RWPE1 (cell line): ENCODE data around the gene VAMP4.
"Not testable (repeated sequence)": the region's sequence is repeated elsewhere in the genome, so short reads cannot be mapped to it uniquely, and the experiment has no call there.

Experiments
- CTCF ChIA-PET: fragments of 350-600 bp; sonication (Branson Sonifier 250); formaldehyde crosslinking; extraction: SDS; loops from one replicate; lab custom pipeline; 2021; lab: Yijun Ruan, JAX
- POLR2A ChIA-PET: fragments of 400-600 bp; formaldehyde crosslinking; extraction: SDS; loops from one replicate; lab custom pipeline; 2020; ENCODE audit warnings: antibody characterized with exemption; ENCODE audit not compliant: low non-redundant PET; lab: Yijun Ruan, JAX
- DNase-seq: peaks from one replicate; pipeline ENCODE4 v3.0.0; 2012; ENCODE audit warnings: low spot score
- H3K27ac ChIP-seq: fragments of 450-650 bp; 2 replicates; pipeline ENCODE4 v1.5.1; 2017
- TF ChIP-seq, protein P1 (sequence below): fragments of 450-650 bp; conservative IDR thresholded peaks from 2 replicates; pipeline ENCODE4 v1.5.1; 2017; ENCODE audit warnings: low read depth, mild to moderate bottlenecking

Gene VAMP4

GRCh38 chr1:171666114-171666769, 75.6 kb downstream of the VAMP4 start:
- TF ChIP-seq, protein P1, sequence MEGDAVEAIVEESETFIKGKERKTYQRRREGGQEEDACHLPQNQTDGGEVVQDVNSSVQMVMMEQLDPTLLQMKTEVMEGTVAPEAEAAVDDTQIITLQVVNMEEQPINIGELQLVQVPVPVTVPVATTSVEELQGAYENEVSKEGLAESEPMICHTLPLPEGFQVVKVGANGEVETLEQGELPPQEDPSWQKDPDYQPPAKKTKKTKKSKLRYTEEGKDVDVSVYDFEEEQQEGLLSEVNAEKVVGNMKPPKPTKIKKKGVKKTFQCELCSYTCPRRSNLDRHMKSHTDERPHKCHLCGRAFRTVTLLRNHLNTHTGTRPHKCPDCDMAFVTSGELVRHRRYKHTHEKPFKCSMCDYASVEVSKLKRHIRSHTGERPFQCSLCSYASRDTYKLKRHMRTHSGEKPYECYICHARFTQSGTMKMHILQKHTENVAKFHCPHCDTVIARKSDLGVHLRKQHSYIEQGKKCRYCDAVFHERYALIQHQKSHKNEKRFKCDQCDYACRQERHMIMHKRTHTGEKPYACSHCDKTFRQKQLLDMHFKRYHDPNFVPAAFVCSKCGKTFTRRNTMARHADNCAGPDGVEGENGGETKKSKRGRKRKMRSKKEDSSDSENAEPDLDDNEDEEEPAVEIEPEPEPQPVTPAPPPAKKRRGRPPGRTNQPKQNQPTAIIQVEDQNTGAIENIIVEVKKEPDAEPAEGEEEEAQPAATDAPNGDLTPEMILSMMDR = no peak
- ChIA-PET POLR2A (no interaction called here), CTCF (no interaction called here)
- no peak overlapping the region for H3K27ac ChIP-seq
- no peak for DNase-seq

DNA sequence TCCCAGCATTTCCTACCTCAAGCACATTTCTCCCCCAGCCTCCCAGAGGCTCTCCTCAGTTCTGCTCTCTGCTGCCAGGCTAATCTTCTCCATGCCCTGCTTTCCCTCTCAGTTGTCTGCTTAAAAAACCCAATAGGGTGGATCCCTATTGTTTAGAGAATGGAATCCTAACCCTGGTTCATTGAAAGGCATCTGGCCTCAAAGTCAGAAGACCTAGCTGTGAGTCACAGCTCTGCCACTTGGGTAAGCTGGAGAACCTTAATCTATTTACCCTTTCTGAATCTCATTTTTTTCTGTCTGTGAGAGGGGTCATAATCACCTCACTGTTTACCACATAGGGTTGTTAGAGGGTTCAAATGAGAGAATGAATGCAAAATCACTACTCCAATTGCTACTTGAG, 76.9 kb downstream of the VAMP4 start:
- TF ChIP-seq, protein P1 = no peak
- ChIA-PET POLR2A (no interaction called here), CTCF (no interaction called here)

DNA sequence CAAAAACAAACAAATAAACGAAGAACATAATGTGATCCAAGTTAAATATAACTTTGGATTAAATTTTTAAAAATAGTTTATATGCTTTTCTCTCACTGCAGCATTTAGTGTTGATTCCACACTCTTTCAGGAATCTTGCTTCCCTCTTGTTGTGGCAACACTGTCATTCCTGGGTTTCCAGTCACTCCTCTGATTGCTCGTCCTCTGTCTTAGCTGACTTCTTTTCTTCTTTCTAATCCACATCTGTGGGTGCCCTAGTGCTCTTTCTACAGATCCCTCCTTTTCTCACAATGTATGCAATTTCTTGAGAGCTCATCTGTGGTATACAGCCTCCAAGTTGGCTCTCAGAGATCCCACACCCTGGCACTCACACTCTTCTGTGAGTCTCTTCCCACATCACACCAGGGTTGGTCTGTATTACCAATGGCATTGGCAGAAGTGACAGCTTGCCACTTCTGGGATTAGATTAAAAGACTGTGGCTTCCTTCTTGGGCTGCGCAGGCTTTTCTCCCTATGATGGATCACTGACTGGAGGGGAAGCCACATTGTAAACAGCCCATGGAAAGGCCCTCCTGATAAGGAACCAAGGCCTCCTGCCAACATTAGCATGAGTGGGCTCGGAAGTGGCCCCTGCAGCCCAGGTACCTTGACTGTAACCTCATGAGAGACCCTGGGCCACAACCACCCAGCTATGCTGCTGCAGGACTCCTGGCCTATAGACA, 77.8 kb downstream of the VAMP4 start:
- DNase-seq = no peak
- ChIA-PET POLR2A (no interaction called here), CTCF (interaction anchor here (0.6 kb wide), 1 partner anchor 419 kb away, joined by 3 read pairs; no protein-coding TSS in a partner anchor)
- no peak overlapping the region for H3K27ac ChIP-seq
- TF ChIP-seq, protein P1 = no peak

More for the DNA sequence above, 76.9 kb downstream of the VAMP4 start:
- H3K27ac ChIP-seq = no peak overlapping the region
- no peak for DNase-seq

GRCh38 chr1:171663036-171663853, 78.6 kb downstream of the VAMP4 start:
- CTCF ChIA-PET = interaction anchor here (0.6 kb wide), 1 partner anchor 418 kb away, joined by 3 read pairs; no protein-coding TSS in a partner anchor
- H3K27ac ChIP-seq = no peak overlapping the region
- TF ChIP-seq, protein P1 = no peak
- DNase-seq = no peak
- POLR2A ChIA-PET = no interaction called here

GRCh38 chr1:171661076-171661650, 80.7 kb downstream of the VAMP4 start:
- POLR2A ChIA-PET = no interaction called here
- CTCF ChIA-PET = interaction anchor here (0.7 kb wide), 1 partner anchor 82 kb away, joined by 3 read pairs; no protein-coding TSS in a partner anchor
- DNase-seq = no peak
- no peak overlapping the region for H3K27ac ChIP-seq
- TF ChIP-seq, protein P1 = no peak

GRCh38 chr1:171656206-171656605, 85.7 kb downstream of the VAMP4 start:
- CTCF ChIA-PET = interaction anchor here (0.9 kb wide), 1 partner anchor 11 kb away, joined by 3 read pairs; no protein-coding TSS in a partner anchor
- H3K27ac ChIP-seq, DNase-seq, POLR2A ChIA-PET: not testable (repeated sequence)
